ENCODE measurements around the gene IRAK1BP1.
"Not testable (repeated sequence)": the region's sequence is repeated elsewhere in the genome, so short reads cannot be mapped to it uniquely, and the experiment has no call there.

IRAK1BP1 gene

DNA sequence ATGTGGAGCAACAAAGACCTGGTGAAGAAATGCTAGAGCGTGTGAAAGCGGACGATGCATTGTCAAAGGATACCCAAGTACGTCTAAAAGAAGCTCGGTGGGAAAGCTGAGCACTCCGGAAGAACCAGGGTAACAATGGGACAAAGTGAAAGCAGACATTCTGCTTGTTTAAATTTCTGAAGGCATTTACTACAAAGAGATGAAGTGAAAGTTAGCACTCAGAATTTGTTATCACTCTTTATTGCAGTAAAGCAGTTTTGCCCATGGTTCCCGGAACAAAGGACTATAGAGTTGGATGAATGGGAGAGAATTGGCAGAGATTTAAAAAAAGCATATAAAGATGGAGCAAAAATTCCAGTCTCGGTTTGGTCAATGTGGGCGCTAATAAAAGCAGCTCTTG, 12.8 kb upstream of the IRAK1BP1 start:
- Mint-ChIP-seq H3K9me3 (peaks cover 0 to 3% of the 10 kb centered on the region in 2 donors), H3K27ac (no peak overlapping the region), H3K4me3 (no peak overlapping the region), H3K27me3 (no peaks in the 10 kb centered on the region), H3K36me3 (peaks cover 3 to 4% of the 10 kb centered on the region in 2 donors), H3K4me1 (no peaks in the 10 kb centered on the region)
- no peak for DNase-seq
- ATAC-seq (replicated peaks), result no peak

- ATAC-seq (replicated peaks); H3K27me3 Mint-ChIP-seq; H3K36me3 Mint-ChIP-seq; H3K4me3 Mint-ChIP-seq; H3K9me3 Mint-ChIP-seq; H3K27ac Mint-ChIP-seq; DNase-seq; H3K4me1 Mint-ChIP-seq: not testable (repeated sequence)
Measured at GRCh38 chr6:78858339-78858938, 8.9 kb upstream of the IRAK1BP1 start.

GRCh38 chr6:78861509-78861908, 5.8 kb upstream of the IRAK1BP1 start:
- H3K27me3 Mint-ChIP-seq, result no peaks in the 10 kb centered on the region
- H3K36me3 Mint-ChIP-seq, result peaks cover 2 to 3% of the 10 kb centered on the region in 2 donors
- no peak overlapping the region for H3K4me3 Mint-ChIP-seq
- H3K27ac Mint-ChIP-seq, result no peak overlapping the region
- H3K4me1 Mint-ChIP-seq, result peaks cover 0 to 5% of the 10 kb centered on the region in 2 donors
- ATAC-seq (replicated peaks) (no peak), DNase-seq (no peak)
- H3K9me3 Mint-ChIP-seq, result peaks cover 0 to 3% of the 10 kb centered on the region in 2 donors

DNA sequence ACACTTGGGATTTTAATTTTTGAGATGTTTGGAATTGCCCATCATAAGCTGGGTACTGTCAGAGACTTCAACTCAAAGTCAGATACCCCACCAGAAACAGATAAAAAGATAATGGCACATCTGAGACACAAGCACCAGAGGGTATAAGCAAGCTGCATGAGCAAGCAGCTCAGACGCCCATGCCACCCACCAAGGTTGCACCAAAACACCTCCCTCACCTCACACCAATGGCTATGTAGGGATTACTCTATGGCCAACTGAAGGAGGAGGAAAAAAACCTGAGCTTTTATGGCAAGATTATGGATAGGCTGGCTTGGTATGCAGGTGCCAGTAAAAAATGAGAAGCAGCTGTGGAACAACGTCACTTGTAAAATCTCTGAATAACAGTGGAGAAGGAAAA, 3.8 kb upstream of the IRAK1BP1 start:
- peaks cover 2 to 12% of the 10 kb centered on the region in 2 donors for H3K4me1 Mint-ChIP-seq
- no peaks in the 10 kb centered on the region for H3K27me3 Mint-ChIP-seq
- no peak for DNase-seq
- no peak overlapping the region for H3K27ac Mint-ChIP-seq
- H3K36me3 Mint-ChIP-seq, result peaks cover 0 to under 1% of the 10 kb centered on the region in 2 donors
- peaks cover 0 to 1% of the 10 kb centered on the region in 2 donors for H3K9me3 Mint-ChIP-seq
- no peak for ATAC-seq (replicated peaks)
- no peak overlapping the region for H3K4me3 Mint-ChIP-seq

DNA sequence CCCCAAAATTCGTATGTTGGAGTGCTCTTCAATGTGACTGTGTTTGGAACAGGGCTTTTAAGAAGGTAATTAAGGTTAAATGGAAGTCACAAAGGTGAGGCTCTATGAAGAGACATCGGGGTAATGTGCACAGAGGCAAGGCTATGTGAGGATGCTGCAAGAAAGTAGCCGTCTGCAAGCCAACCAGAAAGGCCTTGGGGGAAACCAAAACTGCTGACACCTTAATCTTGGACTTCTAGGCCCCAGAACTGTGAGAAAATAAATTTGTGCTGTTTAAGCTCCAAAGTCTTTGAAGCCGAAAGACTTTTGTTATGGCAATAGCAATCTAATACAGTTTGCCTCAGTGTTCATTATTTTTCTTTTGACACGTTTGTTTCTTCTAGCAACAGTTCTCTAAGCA, 2.4 kb upstream of the IRAK1BP1 start:
- Mint-ChIP-seq H3K9me3 (no peaks in the 10 kb centered on the region), H3K4me1 (peaks cover 2 to 12% of the 10 kb centered on the region in 2 donors)

GRCh38 chr6:78867020-78867369, 356 bp upstream of the IRAK1BP1 start:
- H3K36me3 Mint-ChIP-seq, result peaks cover 0 to 2% of the 10 kb centered on the region in 2 donors
- ATAC-seq (replicated peaks) (peak; percentile 45 to 46), DNase-seq (no peak)
- peaks cover 2 to 12% of the 10 kb centered on the region in 2 donors for H3K4me1 Mint-ChIP-seq
- peak overlapping the region; percentile 94 to 96 for H3K4me3 Mint-ChIP-seq
- H3K9me3 Mint-ChIP-seq, result no peaks in the 10 kb centered on the region
- H3K27ac Mint-ChIP-seq, result peak overlapping the region; percentile 96
- H3K27me3 Mint-ChIP-seq, result no peaks in the 10 kb centered on the region

More for the DNA sequence above, 2.4 kb upstream of the IRAK1BP1 start:
- DNase-seq (no peak), ATAC-seq (replicated peaks) (no peak)
- Mint-ChIP-seq H3K4me3 (no peak overlapping the region), H3K27me3 (no peaks in the 10 kb centered on the region), H3K27ac (no peak overlapping the region), H3K36me3 (no peaks in the 10 kb centered on the region)

DNA sequence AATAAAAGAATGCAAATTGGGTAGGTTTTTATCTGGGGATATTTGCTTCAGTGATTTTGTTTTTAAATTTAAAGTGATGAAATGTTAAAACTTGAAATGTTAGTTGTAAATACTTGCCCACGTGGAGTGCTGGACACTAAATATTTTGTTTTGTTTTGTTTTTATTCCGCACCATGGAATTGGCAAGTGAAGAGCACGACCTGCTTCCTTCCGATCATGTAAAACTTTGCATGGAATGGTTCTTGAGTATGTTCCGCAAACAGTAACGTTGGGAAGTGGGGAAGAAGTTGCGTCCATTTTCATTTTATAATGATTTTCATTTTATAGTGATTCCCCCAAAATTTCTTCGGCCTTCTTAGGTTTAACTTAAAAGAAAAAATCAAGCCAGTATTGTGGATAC, 765 bp downstream of the IRAK1BP1 start:
- Mint-ChIP-seq H3K27ac (peak overlapping the region; percentile 96), H3K9me3 (no peaks in the 10 kb centered on the region), H3K27me3 (no peaks in the 10 kb centered on the region), H3K4me3 (peak overlapping the region; percentile 94 to 96), H3K4me1 (peaks cover 2 to 12% of the 10 kb centered on the region in 2 donors), H3K36me3 (peaks cover 0 to 4% of the 10 kb centered on the region in 2 donors)
- ATAC-seq (replicated peaks) (no peak), DNase-seq (no peak)

GRCh38 chr6:78875505-78875904, 8.2 kb downstream of the IRAK1BP1 start:
- peaks cover 29 to 33% of the 10 kb centered on the region in 2 donors for H3K36me3 Mint-ChIP-seq
- ATAC-seq (replicated peaks) (no peak), DNase-seq (no peak)
- no peak overlapping the region for H3K27ac Mint-ChIP-seq
- no peak overlapping the region for H3K4me3 Mint-ChIP-seq
- H3K9me3 Mint-ChIP-seq, result peaks cover 0 to 3% of the 10 kb centered on the region in 2 donors
- H3K27me3 Mint-ChIP-seq, result no peaks in the 10 kb centered on the region
- H3K4me1 Mint-ChIP-seq, result no peaks in the 10 kb centered on the region

- no peak for DNase-seq
- no peak overlapping the region for H3K4me3 Mint-ChIP-seq
- H3K27ac Mint-ChIP-seq, result no peak overlapping the region
- H3K36me3 Mint-ChIP-seq, result peaks cover 16 to 23% of the 10 kb centered on the region in 2 donors
- H3K9me3 Mint-ChIP-seq, result peaks cover 0 to 2% of the 10 kb centered on the region in 2 donors
- H3K27me3 Mint-ChIP-seq, result no peaks in the 10 kb centered on the region
- H3K4me1 Mint-ChIP-seq, result no peaks in the 10 kb centered on the region
- ATAC-seq (replicated peaks), result no peak
Measured at GRCh38 chr6:78883651-78884050, 16.3 kb downstream of the IRAK1BP1 start.

- not testable (repeated sequence) for H3K4me3 Mint-ChIP-seq; H3K9me3 Mint-ChIP-seq; H3K27me3 Mint-ChIP-seq; DNase-seq; H3K27ac Mint-ChIP-seq; ATAC-seq (replicated peaks); H3K4me1 Mint-ChIP-seq
- peaks cover 26 to 35% of the 10 kb centered on the region in 2 donors for H3K36me3 Mint-ChIP-seq
Measured at GRCh38 chr6:78889901-78890300, 22.6 kb downstream of the IRAK1BP1 start.

- no peak overlapping the region for H3K27ac Mint-ChIP-seq
- H3K4me3 Mint-ChIP-seq, result no peak overlapping the region
- no peak for ATAC-seq (replicated peaks)
- no peaks in the 10 kb centered on the region for H3K4me1 Mint-ChIP-seq
- no peak for DNase-seq
- H3K27me3 Mint-ChIP-seq, result no peaks in the 10 kb centered on the region
- H3K9me3 Mint-ChIP-seq, result peaks cover 2 to 6% of the 10 kb centered on the region in 2 donors
- peaks cover 5 to 6% of the 10 kb centered on the region in 2 donors for H3K36me3 Mint-ChIP-seq
Measured at GRCh38 chr6:78896227-78896626, 28.9 kb downstream of the IRAK1BP1 start.

- no peak overlapping the region for H3K27ac Mint-ChIP-seq
- H3K36me3 Mint-ChIP-seq, result peaks cover 0 to 12% of the 10 kb centered on the region in 2 donors
- H3K27me3 Mint-ChIP-seq, result peaks cover 26 to 29% of the 10 kb centered on the region in 2 donors
- no peak overlapping the region for H3K4me3 Mint-ChIP-seq
- DNase-seq (no peak), ATAC-seq (replicated peaks) (no peak)
- H3K9me3 Mint-ChIP-seq, result no peaks in the 10 kb centered on the region
- H3K4me1 Mint-ChIP-seq, result peaks cover 16 to 22% of the 10 kb centered on the region in 2 donors
Measured at GRCh38 chr6:78908621-78909020, 41.3 kb downstream of the IRAK1BP1 start.

DNA sequence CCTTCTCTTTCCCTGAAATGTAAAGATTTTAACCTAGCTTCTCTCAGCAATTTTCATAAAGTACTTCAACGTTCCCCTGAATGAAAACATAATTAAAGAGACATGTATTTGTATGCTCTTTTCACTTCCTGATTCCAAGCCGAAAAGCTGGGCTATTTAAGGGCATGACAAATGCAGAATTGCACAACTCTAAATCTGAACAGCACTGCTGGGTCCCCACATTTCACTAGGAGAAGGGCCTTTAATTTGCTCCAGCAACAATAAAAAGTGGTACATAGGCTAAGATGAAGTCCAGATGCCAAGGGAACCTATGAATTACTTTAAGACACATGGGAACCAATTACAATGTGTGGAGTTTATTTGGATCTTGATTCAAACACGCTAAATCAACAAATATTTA, 42.0 kb downstream of the IRAK1BP1 start:
- Mint-ChIP-seq H3K27ac (no peak overlapping the region), H3K9me3 (no peaks in the 10 kb centered on the region), H3K27me3 (peaks cover 26 to 29% of the 10 kb centered on the region in 2 donors), H3K36me3 (peaks cover 0 to 12% of the 10 kb centered on the region in 2 donors), H3K4me3 (no peak overlapping the region), H3K4me1 (peaks cover 16 to 22% of the 10 kb centered on the region in 2 donors)
- ATAC-seq (replicated peaks) (peak in 1 of 2 donors; percentile 41), DNase-seq (no peak)

GRCh38 chr6:78910010-78910409, 42.7 kb downstream of the IRAK1BP1 start:
- H3K36me3 Mint-ChIP-seq, result peaks cover 0 to 12% of the 10 kb centered on the region in 2 donors
- peak overlapping the region; percentile 30 to 62 for H3K4me3 Mint-ChIP-seq
- H3K27me3 Mint-ChIP-seq, result peaks cover 26 to 29% of the 10 kb centered on the region in 2 donors
- ATAC-seq (replicated peaks), result no peak
- DNase-seq, result no peak
- H3K4me1 Mint-ChIP-seq, result peaks cover 16 to 22% of the 10 kb centered on the region in 2 donors
- no peak overlapping the region for H3K27ac Mint-ChIP-seq
- no peaks in the 10 kb centered on the region for H3K9me3 Mint-ChIP-seq

- Mint-ChIP-seq H3K9me3 (no peaks in the 10 kb centered on the region), H3K27ac (no peak overlapping the region), H3K36me3 (peaks cover 0 to 12% of the 10 kb centered on the region in 2 donors), H3K27me3 (peaks cover 26 to 29% of the 10 kb centered on the region in 2 donors), H3K4me3 (peak overlapping the region; percentile 62 to 71), H3K4me1 (peaks cover 16 to 22% of the 10 kb centered on the region in 2 donors)
- no peak for DNase-seq
- peak; percentile 75 to 78 for ATAC-seq (replicated peaks)
Measured at GRCh38 chr6:78910591-78911171, 43.3 kb downstream of the IRAK1BP1 start.

Data from stimulated activated naive B cell treated with anti-CD40 and anti-IgM and Interleukin-4, amounts not matched to agents 10 μg/mL and 1 μg/mL and 100 μg/mL, for 72 hours (primary cell).